ENCODE results near the gene UBASH3B.

- TF ChIP-seq CTCF (IDR thresholded peaks at IDR 0.05; ENCODE audit: insufficient read depth, low read length) (no peak), POLR2AphosphoS5 (IDR thresholded peaks at IDR 0.05; ENCODE audit: low read depth) (peak; percentile 75; the same call in 1 of the 2 replicates), GABPA (IDR thresholded peaks at IDR 0.05; ENCODE audit: low read depth) (no peak), REST (IDR thresholded peaks at IDR 0.05; ENCODE audit: insufficient replicate concordance, low read depth) (peak; percentile 42)
These were observed 42.2 kb downstream of the UBASH3B start for GRCh38 chr11:122697636-122698167.

Measured in HL-60 (cell line).